HepG2 (cell line): ENCODE data around the gene COX4I1. TPM values are rescaled to one million over a fixed set of nuclear protein-coding genes. Genes with fewer than 3 reads are reported as not detected.

Experiments used
- ARID3A ChIP-seq: IDR thresholded peaks from 2 replicates; pipeline ENCODE4 v1.6.1; 2012; ENCODE audit warnings: low read depth, low read length, improper control_type of control experiment
- ASH2L ChIP-seq: fragments of 300-600, 200-600 bp; sonication (generic); IDR thresholded peaks from 2 replicates; pipeline ENCODE4 v1.7.0; 2017; ENCODE audit warnings: low read depth, mild to moderate bottlenecking, moderate library complexity, mixed read lengths, low read length; ENCODE audit not compliant: insufficient read length
- BORCS8-MEF2B ChIP-seq: sonication (generic); formaldehyde crosslinking; IDR thresholded peaks from 2 replicates; pipeline ENCODE4 v1.8.0; 2022; ENCODE audit warnings: mild to moderate bottlenecking, missing genetic modification reagents
- GFI1 ChIP-seq: sonication (generic); formaldehyde crosslinking; IDR thresholded peaks from 2 replicates; pipeline ENCODE4 v1.5.0; 2020; ENCODE audit warnings: missing genetic modification reagents, mild to moderate bottlenecking, borderline replicate concordance
- HCFC1 ChIP-seq: fragments of 150-350 bp; IDR thresholded peaks from 2 replicates; pipeline ENCODE4 v1.6.1; 2014; ENCODE audit warnings: low read depth, low read length
- HDAC1 ChIP-seq: sonication (generic); formaldehyde crosslinking; IDR thresholded peaks from 2 replicates; pipeline ENCODE4 v1.5.1; 2020; ENCODE audit warnings: mild to moderate bottlenecking, missing genetic modification reagents
- JUN ChIP-seq: sonication (generic); formaldehyde crosslinking; IDR thresholded peaks from 2 replicates; pipeline ENCODE4 v1.4.0; 2020; ENCODE audit warnings: mild to moderate bottlenecking, missing genetic modification reagents
- MTA3 ChIP-seq: sonication (generic); formaldehyde crosslinking; IDR thresholded peaks from 2 replicates; pipeline ENCODE4 v1.4.0; 2020; ENCODE audit warnings: missing genetic modification reagents
- NFKB2 ChIP-seq: sonication (generic); formaldehyde crosslinking; IDR thresholded peaks from 2 replicates; pipeline ENCODE4 v1.4.0; 2020; ENCODE audit warnings: missing genetic modification reagents, borderline replicate concordance
- NFRKB ChIP-seq: fragments of 450-650 bp; IDR thresholded peaks from 2 replicates; pipeline ENCODE4 v1.6.1; 2017
- NFYB ChIP-seq: sonication (generic); formaldehyde crosslinking; IDR thresholded peaks from 2 replicates; pipeline ENCODE4 v1.4.0; 2020; ENCODE audit warnings: missing genetic modification reagents
- SKI ChIP-seq: fragments of 450-650 bp; IDR thresholded peaks from one replicate; pipeline ENCODE4 v1.6.1; 2018; ENCODE audit warnings: mild to moderate bottlenecking; ENCODE audit not compliant: partially characterized antibody
- TAF15 ChIP-seq: fragments of 200-400 bp; formaldehyde crosslinking; IDR thresholded peaks from one replicate; pipeline ENCODE4 v1.6.1; 2018; ENCODE audit warnings: mild to moderate bottlenecking, low read depth, low read length; ENCODE audit not compliant: poor library complexity, severe bottlenecking
- TCF7 ChIP-seq: sonication (generic); IDR thresholded peaks from 2 replicates; pipeline ENCODE4 v1.6.1; 2016; ENCODE audit warnings: antibody characterized with exemption, low read depth
- ZFP90 ChIP-seq: sonication (generic); formaldehyde crosslinking; IDR thresholded peaks from 2 replicates; pipeline ENCODE4 v1.8.0; 2022; ENCODE audit warnings: missing genetic modification reagents, mild to moderate bottlenecking, inconsistent platforms, borderline replicate concordance
- ZNF121 ChIP-seq: sonication (generic); formaldehyde crosslinking; IDR thresholded peaks from 2 replicates; pipeline ENCODE4 v1.5.0; 2020; ENCODE audit warnings: mild to moderate bottlenecking, missing genetic modification reagents
- ZNF234 ChIP-seq: sonication (generic); formaldehyde crosslinking; conservative IDR thresholded peaks from 2 replicates; pipeline ENCODE4 v1.5.1; 2020; ENCODE audit warnings: mild to moderate bottlenecking, missing genetic modification reagents
- ZNF260 ChIP-seq: sonication (generic); formaldehyde crosslinking; IDR thresholded peaks from 2 replicates; pipeline ENCODE4 v1.4.0; 2020; ENCODE audit warnings: missing genetic modification reagents, low read depth, mild to moderate bottlenecking, borderline replicate concordance
- ZNF543 ChIP-seq: sonication (generic); formaldehyde crosslinking; IDR thresholded peaks from 2 replicates; pipeline ENCODE4 v1.4.0; 2020; ENCODE audit warnings: mild to moderate bottlenecking, missing genetic modification reagents
- polyA plus RNA-seq, 8 experiments: library from polyadenylated mRNA; depleted of rRNA in 3 of 8; stranded (reverse) in 7 of 8; unstranded in 1 of 8; fragments of >200 nt; fragmentation: Illumina TruSeq in 4 of 8; extraction: Trizol in 4 of 8; gene quantifications; 2 replicates each; pipeline versions ENCODE4 v1.2.1 to v1.2.3, GENCODE V29; 2011 to 2016; ENCODE audit warnings: low read depth in 4 of 8, missing spikeins in 1 of 8, mixed read lengths in 1 of 8; ENCODE audit not compliant: insufficient read depth in 1 of 8
- total RNA-seq, 5 experiments: library from RNA; depleted of rRNA; stranded (reverse); fragments of >200 nt; fragmentation: Illumina TruSeq; extraction: Trizol; gene quantifications; 2 replicates each; pipeline ENCODE4 v1.2.3, GENCODE V29; 2016; ENCODE audit warnings: low read depth in 1 of 5
- TF ChIP-seq, protein P1 (sequence below): sonication (generic); formaldehyde crosslinking; IDR thresholded peaks from 2 replicates; pipeline ENCODE4; 2020; ENCODE audit warnings: missing genetic modification reagents, mild to moderate bottlenecking, borderline replicate concordance
- TF ChIP-seq, protein P2 (sequence below): sonication (generic); formaldehyde crosslinking; IDR thresholded peaks from 2 replicates; pipeline ENCODE4 v1.4.0; 2020; ENCODE audit warnings: low read depth, mild to moderate bottlenecking, missing genetic modification reagents
- TF ChIP-seq, protein P3 (sequence below), 2 experiments: sonication (generic) in 1 of 2; formaldehyde crosslinking in 1 of 2; IDR thresholded peaks; 2 replicates each; pipeline versions ENCODE4 v1.5.1 to v1.6.1; 2011 to 2020; ENCODE audit warnings: borderline replicate concordance in 1 of 2, low read depth in 1 of 2, low read length in 1 of 2, mild to moderate bottlenecking in 1 of 2, missing genetic modification reagents in 1 of 2, moderate library complexity in 1 of 2

COX4I1 gene
- total and polyA plus RNA-seq, 2 of the 13 experiments (the other 11 are each of a cell fraction or from before 2014, with no cell fraction given): 658 to 902 TPM

GRCh38 chr16:85798283-85798776 is 1.2 kb upstream of the COX4I1 start (continued):
- TF ChIP-seq ARID3A: no peak
- no peak for TF ChIP-seq ZNF260 (CRISPR knock-in tag)
- TF ChIP-seq ZNF234: no peak
- TF ChIP-seq MTA3 (CRISPR knock-in tag): no peak
- TF ChIP-seq NFYB (CRISPR knock-in tag): no peak
- no peak for TF ChIP-seq TAF15
- no peak for TF ChIP-seq ZNF121 (CRISPR knock-in tag)
- TF ChIP-seq HDAC1 (CRISPR knock-in tag): 0 out of 2 replicates have a peak, but pooled peaks have one; percentile 17
- no peak for TF ChIP-seq NFKB2 (CRISPR knock-in tag)
- TF ChIP-seq SKI: no peak
- no peak for TF ChIP-seq HCFC1
- TF ChIP-seq ASH2L: no peak
- TF ChIP-seq GFI1 (CRISPR knock-in tag): no peak
- TF ChIP-seq, protein P1, sequence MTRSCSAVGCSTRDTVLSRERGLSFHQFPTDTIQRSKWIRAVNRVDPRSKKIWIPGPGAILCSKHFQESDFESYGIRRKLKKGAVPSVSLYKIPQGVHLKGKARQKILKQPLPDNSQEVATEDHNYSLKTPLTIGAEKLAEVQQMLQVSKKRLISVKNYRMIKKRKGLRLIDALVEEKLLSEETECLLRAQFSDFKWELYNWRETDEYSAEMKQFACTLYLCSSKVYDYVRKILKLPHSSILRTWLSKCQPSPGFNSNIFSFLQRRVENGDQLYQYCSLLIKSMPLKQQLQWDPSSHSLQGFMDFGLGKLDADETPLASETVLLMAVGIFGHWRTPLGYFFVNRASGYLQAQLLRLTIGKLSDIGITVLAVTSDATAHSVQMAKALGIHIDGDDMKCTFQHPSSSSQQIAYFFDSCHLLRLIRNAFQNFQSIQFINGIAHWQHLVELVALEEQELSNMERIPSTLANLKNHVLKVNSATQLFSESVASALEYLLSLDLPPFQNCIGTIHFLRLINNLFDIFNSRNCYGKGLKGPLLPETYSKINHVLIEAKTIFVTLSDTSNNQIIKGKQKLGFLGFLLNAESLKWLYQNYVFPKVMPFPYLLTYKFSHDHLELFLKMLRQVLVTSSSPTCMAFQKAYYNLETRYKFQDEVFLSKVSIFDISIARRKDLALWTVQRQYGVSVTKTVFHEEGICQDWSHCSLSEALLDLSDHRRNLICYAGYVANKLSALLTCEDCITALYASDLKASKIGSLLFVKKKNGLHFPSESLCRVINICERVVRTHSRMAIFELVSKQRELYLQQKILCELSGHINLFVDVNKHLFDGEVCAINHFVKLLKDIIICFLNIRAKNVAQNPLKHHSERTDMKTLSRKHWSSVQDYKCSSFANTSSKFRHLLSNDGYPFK (CRISPR knock-in tag): no peak
- no peak for TF ChIP-seq NFRKB
- TF ChIP-seq, protein P2, sequence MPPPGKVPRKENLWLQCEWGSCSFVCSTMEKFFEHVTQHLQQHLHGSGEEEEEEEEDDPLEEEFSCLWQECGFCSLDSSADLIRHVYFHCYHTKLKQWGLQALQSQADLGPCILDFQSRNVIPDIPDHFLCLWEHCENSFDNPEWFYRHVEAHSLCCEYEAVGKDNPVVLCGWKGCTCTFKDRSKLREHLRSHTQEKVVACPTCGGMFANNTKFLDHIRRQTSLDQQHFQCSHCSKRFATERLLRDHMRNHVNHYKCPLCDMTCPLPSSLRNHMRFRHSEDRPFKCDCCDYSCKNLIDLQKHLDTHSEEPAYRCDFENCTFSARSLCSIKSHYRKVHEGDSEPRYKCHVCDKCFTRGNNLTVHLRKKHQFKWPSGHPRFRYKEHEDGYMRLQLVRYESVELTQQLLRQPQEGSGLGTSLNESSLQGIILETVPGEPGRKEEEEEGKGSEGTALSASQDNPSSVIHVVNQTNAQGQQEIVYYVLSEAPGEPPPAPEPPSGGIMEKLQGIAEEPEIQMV: peak; percentile 31; the same call in 1 of the 2 replicates
- TF ChIP-seq ZNF543 (CRISPR knock-in tag): no peak
- no peak for TF ChIP-seq TCF7
- TF ChIP-seq BORCS8-MEF2B: no peak
- TF ChIP-seq, protein P3, sequence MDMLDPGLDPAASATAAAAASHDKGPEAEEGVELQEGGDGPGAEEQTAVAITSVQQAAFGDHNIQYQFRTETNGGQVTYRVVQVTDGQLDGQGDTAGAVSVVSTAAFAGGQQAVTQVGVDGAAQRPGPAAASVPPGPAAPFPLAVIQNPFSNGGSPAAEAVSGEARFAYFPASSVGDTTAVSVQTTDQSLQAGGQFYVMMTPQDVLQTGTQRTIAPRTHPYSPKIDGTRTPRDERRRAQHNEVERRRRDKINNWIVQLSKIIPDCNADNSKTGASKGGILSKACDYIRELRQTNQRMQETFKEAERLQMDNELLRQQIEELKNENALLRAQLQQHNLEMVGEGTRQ (IDR thresholded peaks at IDR 0.05; ENCODE audit: low read depth, low read length): no peak
- TF ChIP-seq, protein P3 (CRISPR knock-in tag; IDR thresholded peaks at IDR 0.05; ENCODE audit: borderline replicate concordance): no peak
- TF ChIP-seq ZFP90 (CRISPR knock-in tag): 0 out of 2 replicates have a peak, but pooled peaks have one; percentile 37
- TF ChIP-seq JUN (CRISPR knock-in tag): no peak
